ENCODE results near the gene RABIF.

The RABIF gene

DNA sequence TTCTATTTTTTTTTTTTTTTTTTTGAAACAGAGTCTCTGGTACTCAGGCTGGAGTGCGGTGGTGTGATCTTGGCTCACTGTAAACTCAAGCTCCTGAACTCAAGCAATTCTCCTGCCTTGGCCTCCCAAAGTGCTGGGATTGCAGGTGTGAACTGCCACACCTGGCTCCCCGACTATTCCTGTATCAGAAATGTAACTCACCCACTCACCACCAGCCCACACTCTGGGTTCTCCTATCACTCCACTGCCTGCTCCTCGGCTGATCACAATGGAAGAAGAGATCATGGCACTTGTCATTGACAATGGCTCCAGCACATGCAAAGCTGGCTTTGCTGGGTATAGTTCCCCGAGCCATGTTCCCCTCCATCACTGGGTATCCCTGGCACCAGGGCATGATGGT is 15.9 kb downstream of the RABIF start:
- peak; percentile 49 for DNase-seq (ENCODE audit: low spot score)

GRCh38 chr1:202871367-202871766 is 17.6 kb downstream of the RABIF start:
- no peak for DNase-seq (ENCODE audit: low spot score)

- no peak for DNase-seq (ENCODE audit: low spot score)
These were observed 26.0 kb downstream of the RABIF start for GRCh38 chr1:202862679-202863560.

GRCh38 chr1:202861420-202862132 is 27.4 kb downstream of the RABIF start:
- peak; percentile 89 for DNase-seq (ENCODE audit: low spot score)

DNA sequence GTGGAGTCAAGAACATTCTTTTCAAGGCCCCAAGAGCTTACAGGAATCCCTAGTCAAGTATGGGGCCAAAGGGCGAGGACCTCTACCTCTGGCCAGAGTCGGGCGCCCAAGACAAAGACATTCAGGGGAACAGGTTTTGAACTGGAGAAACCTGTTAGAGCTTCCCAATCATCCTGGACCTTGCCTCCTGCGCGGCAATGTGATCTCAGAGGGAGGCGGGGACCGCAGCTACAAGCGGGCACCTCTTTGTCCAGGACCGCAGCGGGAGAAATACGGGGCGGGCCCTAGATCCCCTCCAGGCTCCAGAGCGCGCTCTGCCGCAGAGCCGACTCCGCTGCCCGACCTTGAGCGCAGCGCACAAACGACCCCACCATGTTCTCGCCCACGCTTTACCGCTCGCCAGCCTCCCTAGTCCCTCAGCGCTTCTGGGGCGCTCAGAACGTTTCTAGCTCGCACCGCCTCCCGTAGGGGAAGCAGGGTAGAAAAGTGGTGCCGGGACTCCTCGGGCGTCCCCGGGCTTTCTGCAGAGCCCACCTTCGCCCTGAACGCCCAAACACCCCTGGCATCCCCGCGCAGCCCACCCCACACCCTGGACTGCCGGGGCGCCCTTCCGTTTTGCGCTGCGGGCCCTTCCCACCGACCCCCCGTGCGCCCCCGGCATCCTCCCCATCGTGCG is 28.1 kb downstream of the RABIF start:
- DNase-seq (ENCODE audit: low spot score): no peak

DNA sequence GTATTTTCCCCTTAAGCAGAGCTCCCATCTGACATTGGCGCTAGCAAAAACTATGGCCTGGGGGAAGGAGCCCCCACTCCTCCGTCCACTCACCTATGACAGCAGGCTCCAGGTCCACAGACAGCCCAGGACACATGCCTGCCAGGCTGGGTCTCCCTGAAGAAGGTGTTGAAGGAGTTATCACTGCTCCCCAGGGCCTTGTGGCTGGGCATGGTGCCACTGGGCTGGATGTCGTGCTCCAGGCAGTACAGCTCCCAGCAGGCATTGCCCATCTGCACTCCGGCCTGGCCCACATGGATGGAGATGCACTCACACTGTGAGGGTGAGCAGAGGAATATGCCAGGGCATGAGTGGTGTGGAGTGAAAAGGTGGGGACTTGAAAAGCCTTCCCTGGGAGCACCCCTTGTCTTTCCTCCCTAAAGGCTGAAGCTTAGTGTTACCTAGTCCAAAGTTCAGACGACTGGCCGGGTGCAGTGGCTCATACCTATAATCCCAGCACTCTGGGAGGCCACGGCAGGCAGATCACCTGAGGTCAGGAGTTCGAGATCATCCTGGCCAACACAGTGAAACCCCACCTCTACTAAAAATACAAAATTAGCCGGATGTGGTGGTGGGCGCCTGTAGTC is 30.0 kb downstream of the RABIF start:
- DNase-seq (ENCODE audit: low spot score): no peak

DNA sequence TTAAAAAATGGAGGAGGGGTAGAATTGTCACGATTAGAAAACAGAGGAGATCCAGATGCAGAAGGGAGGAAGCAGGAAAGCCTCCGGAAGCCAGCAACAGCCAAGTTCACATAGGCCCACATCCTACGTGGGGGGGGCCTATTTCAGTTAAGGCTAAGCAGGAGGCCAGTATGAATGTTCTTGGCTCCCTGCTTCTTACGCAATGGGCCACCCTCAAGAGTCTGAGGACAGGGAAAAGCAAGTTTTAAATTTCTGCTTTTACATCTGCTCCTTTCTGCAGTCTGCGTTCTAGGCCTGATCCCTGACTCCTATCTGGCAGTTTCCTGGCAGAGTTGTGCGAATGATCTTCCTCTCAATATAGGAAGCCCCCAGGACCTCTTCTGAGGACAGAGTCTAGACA is 30.6 kb downstream of the RABIF start:
- DNase-seq (ENCODE audit: low spot score): no peak

- no peak for DNase-seq (ENCODE audit: low spot score)
These were observed 31.8 kb downstream of the RABIF start for GRCh38 chr1:202857136-202857610.

- DNase-seq (ENCODE audit: low spot score): no peak
These were observed 32.9 kb downstream of the RABIF start for GRCh38 chr1:202856014-202856413.

- no peak for DNase-seq (ENCODE audit: low spot score)
These were observed 34.2 kb downstream of the RABIF start for GRCh38 chr1:202854787-202855186.

DNA sequence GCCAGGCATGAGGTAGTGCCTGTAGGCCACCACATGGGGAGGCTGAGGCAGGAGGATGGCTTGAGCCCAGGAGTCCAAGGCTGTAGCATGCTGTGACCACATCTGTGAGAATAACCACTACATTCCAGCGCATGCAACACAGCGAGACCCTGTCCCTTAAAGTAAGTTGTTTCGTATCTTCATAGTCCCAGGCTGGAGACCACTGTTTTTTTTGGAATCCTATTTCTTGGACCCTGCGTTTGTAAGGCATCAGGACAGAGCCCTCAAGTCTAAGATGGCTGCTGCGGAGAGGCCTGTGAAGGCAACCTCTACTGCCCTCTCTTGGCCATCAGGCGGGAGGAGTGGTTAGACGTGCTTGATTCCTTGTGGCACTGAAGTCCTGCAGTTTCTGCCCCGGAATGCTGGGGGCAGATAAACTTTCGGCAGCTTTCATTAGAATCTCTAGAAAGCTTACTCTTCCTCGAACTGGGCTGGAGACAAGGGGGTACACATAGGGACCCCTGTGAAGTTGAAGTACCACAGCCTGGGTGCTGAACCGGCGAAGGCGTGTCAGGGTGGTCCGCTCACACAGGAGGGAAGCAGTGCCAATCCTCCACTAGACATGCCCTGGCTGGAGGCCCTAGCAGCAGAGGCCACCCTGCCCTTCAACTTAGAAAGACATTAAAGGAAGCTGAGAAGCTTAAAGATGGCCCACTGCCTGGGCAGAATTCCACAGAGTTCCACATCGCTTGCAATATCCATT is 36.6 kb downstream of the RABIF start:
- no peak for DNase-seq (ENCODE audit: low spot score)

DNA sequence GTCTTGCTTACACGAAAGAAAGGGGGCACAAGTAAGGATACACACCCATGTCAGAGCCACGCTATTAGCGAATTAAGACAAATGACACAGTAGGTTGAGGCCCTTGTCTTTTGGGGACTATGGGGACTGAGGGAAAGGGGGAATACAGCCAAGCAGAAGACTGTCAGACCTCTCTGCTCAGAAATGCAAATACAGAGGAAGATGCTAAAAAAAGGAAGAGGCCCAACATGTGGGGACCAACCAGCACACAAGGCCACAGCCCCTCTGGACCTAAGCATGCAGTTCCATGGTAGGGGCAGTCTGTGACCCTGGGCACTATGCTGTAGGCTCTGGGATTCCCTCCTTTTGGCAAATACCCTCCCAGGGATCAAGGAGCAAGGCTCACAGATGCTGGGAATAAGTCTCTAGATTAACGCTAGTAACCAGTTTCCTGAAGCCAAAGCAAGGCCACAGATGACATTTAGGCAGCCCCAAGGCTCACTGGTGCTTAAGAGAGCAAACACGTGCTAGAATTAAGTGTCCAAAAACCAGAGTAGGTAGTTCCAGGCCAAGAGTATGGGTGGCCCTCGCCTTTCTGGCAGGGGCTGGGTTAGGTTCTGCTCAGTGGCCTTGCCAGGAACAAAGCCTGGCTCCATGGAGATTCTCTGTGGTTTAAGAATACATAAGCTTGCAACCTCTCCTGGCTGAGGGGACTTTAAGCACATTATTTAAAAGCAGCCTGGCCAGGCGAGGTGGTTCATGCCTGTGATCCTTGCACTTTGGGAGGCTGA is 38.2 kb downstream of the RABIF start:
- no peak for DNase-seq (ENCODE audit: low spot score)

GRCh38 chr1:202848191-202848542 is 40.8 kb downstream of the RABIF start:
- DNase-seq (ENCODE audit: low spot score): peak; percentile 61

GRCh38 chr1:202844935-202845334 is 44.0 kb downstream of the RABIF start:
- no peak for DNase-seq (ENCODE audit: low spot score)

- no peak for DNase-seq (ENCODE audit: low spot score)
These were observed 44.7 kb downstream of the RABIF start for GRCh38 chr1:202844259-202844658.

- no peak for DNase-seq (ENCODE audit: low spot score)
These were observed 45.9 kb downstream of the RABIF start for GRCh38 chr1:202843081-202843480.

DNA sequence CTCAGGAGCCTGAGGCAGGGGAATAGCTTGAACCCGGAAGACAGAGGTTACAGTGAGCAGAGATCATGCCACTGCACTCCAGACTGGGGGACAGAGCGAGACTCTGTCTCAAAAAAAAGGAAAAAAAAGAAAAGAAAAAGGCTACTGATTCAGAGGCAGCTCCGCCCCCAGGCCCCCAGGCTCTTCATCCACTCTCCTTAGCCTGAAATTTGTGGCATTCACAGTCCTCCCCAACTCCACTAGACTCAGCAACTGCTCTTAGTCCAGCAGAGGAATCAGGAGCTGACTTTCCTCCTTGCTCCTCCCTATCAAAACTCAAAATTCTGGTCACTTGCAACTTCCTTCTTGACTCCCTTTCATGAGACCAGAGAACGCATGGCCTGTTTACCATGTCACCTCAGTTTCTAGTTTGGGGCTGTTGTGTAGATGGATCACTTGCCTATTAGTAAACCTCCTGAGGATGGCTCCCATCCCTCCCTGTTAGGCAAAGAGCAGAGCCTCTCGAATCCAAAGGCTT is 51.1 kb downstream of the RABIF start:
- no peak for DNase-seq (ENCODE audit: low spot score)

- no peak for DNase-seq (ENCODE audit: low spot score)
These were observed 52.1 kb downstream of the RABIF start for GRCh38 chr1:202836623-202837403.

- DNase-seq (ENCODE audit: low spot score): no peak
These were observed 53.3 kb downstream of the RABIF start for GRCh38 chr1:202835548-202836072.
